Ovary (tissue), 3 donors: Measurements from ENCODE around the gene PRSS38.

ENCODE experiments used
- CTCF ChIP-seq, 3 donors: fragments of 450-650 bp in 2 of 3; fragments of 200-600 bp in 1 of 3; IDR thresholded peaks; one replicate each; pipeline versions ENCODE4 v1.5.1 to v1.8.0; 2016 to 2022; ENCODE audit warnings: antibody characterized with exemption in 3 of 3, mild to moderate bottlenecking in 1 of 3
- EP300 ChIP-seq: sonication (generic); formaldehyde crosslinking; IDR thresholded peaks from one replicate; pipeline ENCODE4 v1.6.1; 2017; ENCODE audit warnings: antibody characterized with exemption
- POLR2A ChIP-seq: fragments of 450-650 bp; IDR thresholded peaks from one replicate; pipeline ENCODE4 v1.6.1; 2017; ENCODE audit warnings: antibody characterized with exemption, mild to moderate bottlenecking, moderate library complexity
- donor health status: DM: no; HTN: no; CAD: no.

DNA sequence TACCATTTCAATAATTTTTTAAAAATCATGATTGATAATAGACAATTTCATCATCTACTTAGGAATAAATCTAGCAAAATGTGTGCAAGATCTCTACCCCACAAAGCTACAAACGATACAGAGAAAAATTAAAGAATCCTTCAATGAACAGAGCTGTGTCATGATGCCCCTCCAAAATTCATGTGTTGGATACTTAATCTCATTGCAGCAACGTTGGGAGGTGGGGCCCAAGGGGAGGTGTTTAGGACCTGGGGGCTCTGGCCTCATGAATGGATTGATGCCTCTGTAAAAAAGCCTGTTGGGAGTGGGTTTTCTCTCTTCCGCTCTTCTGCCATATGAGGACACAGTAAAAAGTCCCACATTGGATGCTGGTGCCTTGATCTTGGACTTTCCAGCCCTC is 54.9 kb downstream of the PRSS38 start:
- TF ChIP-seq CTCF (IDR thresholded peaks at IDR 0.05) (no peak), EP300 (no peak), POLR2A (no peak)
